ENCODE measurements around the gene TAF10. TPM values are rescaled to one million over a fixed set of nuclear protein-coding genes. Genes with fewer than 3 reads are reported as not detected.

The TAF10 gene
- polyA plus RNA-seq, 4 donors, result 62.6 to 133 (median 105) TPM

DNA sequence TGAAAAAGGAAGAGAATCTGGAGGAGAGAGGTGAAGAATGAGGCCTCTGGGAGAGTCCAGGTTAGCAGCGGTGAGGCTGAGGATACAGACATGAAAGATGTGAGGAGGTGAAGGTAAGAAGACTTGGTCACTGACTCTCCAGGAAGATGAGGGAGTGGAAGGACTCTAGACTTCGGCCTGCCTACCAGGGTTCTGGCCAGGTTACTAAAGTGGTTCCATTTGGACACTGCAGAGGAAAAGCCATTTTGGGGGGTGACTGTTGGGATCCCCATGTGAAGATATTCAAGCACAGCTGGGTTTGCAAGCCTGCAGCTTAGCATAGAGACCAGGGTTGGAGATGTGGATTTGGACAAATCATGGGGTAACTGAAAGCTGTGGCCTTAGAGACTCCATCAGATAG, 35.8 kb upstream of the TAF10 start:
- Histone ChIP-seq H3K27ac (ENCODE audit: low read depth in 1 of 3, low read length in 2 of 3) (peak overlapping the region in 2 of 3 donors; percentile 75 to 78), H3K27me3 (ENCODE audit: control insufficient read depth in 3 of 3, insufficient read depth in 3 of 3, low read length in 3 of 3) (peaks cover 0 to 16% (median 0%) of the 10 kb centered on the region in 3 donors), H3K4me3 (ENCODE audit: low read depth in 1 of 3, low read length in 3 of 3) (no peak overlapping the region), H3K9me3 (ENCODE audit: control insufficient read depth in 2 of 2, insufficient read depth in 1 of 2, low read depth in 1 of 2, low read length in 1 of 2) (no peaks in the 10 kb centered on the region), H3K4me1 (ENCODE audit: control insufficient read depth in 3 of 3, insufficient read depth in 2 of 3, low read depth in 1 of 3, low read length in 2 of 3) (peaks cover 0 to 18% (median 6%) of the 10 kb centered on the region in 3 donors), H3K36me3 (ENCODE audit: control insufficient read depth in 3 of 3, insufficient read depth in 2 of 3, low read depth in 1 of 3, low read length in 3 of 3) (peaks cover 0 to 3% (median 0%) of the 10 kb centered on the region in 3 donors)
- DNase-seq (no peak), FAIRE-seq (no peak)
- WGBS, 3 donors, result 87 to 100% (median 91%) methylated on average over 2 of the region's 2 CpGs

DNA sequence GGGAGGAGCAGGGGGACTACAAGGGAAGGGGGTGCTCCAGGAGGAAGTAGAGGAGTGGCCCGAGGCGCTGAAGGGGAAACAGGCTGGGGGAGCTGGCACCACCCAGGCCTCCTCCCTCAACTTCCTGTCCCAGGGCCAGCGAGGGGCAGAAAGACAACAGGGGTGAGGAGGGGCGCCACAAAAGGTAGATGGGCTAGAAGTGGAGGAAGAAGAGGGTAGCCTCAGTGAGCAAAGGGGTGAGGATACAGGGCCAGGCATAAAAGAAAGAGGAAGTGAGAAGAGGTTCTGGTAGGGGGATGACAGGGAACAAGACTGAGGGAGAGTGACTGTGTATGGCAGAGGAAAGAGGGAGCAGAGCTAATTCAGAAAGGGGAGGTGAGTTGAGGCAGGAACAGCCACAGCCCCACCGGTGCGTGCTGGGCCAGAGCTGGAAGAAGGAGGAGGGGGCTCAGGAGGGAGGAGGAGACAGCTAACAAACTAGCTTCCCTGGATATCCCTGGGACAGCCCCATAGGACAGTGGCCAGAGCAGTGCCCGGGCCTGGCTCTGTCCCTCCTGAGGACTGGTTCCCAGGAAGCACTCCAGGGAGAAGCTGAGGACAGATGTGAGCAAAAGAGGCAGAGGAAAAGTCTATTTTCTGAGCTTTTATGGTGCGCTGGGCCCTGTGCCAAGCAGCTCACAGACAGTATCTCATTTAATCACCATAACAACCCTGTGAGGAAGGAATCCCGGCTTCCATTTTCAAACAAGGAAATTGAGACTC, 35.1 kb upstream of the TAF10 start:
- peaks cover 0 to 3% (median 0%) of the 10 kb centered on the region in 3 donors for H3K36me3 ChIP-seq (ENCODE audit: control insufficient read depth in 3 of 3, insufficient read depth in 2 of 3, low read depth in 1 of 3, low read length in 3 of 3)
- H3K4me1 ChIP-seq (ENCODE audit: control insufficient read depth in 3 of 3, insufficient read depth in 2 of 3, low read depth in 1 of 3, low read length in 2 of 3), result peaks cover 0 to 18% (median 6%) of the 10 kb centered on the region in 3 donors
- H3K4me3 ChIP-seq (ENCODE audit: low read depth in 1 of 3, low read length in 3 of 3), result no peak overlapping the region
- DNase-seq (peak in 1 of 2 donors; percentile 31), FAIRE-seq (no peak)
- H3K27ac ChIP-seq (ENCODE audit: low read depth in 1 of 3, low read length in 2 of 3), result peak overlapping the region in 2 of 3 donors; percentile 75 to 78
- peaks cover 0 to 14% (median 0%) of the 10 kb centered on the region in 3 donors for H3K27me3 ChIP-seq (ENCODE audit: control insufficient read depth in 3 of 3, insufficient read depth in 3 of 3, low read length in 3 of 3)
- 38 to 70% (median 62%) methylated on average over 9 of the region's 9 CpGs for WGBS, 3 donors
- no peaks in the 10 kb centered on the region for H3K9me3 ChIP-seq (ENCODE audit: control insufficient read depth in 2 of 2, insufficient read depth in 1 of 2, low read depth in 1 of 2, low read length in 1 of 2)

DNA sequence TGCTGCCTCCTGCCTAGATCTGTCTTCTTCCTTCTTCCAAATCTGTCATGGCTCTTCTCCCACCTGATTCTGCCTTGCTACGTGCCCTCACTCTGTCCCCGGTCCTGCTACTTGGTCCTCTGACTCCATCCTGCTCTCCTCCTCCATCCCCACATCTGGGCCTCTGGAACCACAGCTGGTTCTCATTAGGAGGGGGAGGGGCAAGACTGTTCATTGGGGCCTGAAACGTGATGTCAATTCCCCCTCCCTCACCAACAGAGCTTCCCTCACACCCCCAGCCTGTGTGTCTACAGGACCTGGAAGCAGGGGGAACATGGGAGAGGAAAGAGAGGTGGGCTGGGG, 34.5 kb upstream of the TAF10 start:
- Histone ChIP-seq H3K9me3 (ENCODE audit: control insufficient read depth in 2 of 2, insufficient read depth in 1 of 2, low read depth in 1 of 2, low read length in 1 of 2) (no peaks in the 10 kb centered on the region), H3K36me3 (ENCODE audit: control insufficient read depth in 3 of 3, insufficient read depth in 2 of 3, low read depth in 1 of 3, low read length in 3 of 3) (peaks cover 0 to 3% (median 0%) of the 10 kb centered on the region in 3 donors), H3K27me3 (ENCODE audit: control insufficient read depth in 3 of 3, insufficient read depth in 3 of 3, low read length in 3 of 3) (peaks cover 0 to 14% (median 0%) of the 10 kb centered on the region in 3 donors), H3K27ac (ENCODE audit: low read depth in 1 of 3, low read length in 2 of 3) (peak overlapping the region in 2 of 3 donors; percentile 75 to 78), H3K4me1 (ENCODE audit: control insufficient read depth in 3 of 3, insufficient read depth in 2 of 3, low read depth in 1 of 3, low read length in 2 of 3) (peaks cover 0 to 18% (median 6%) of the 10 kb centered on the region in 3 donors), H3K4me3 (ENCODE audit: low read depth in 1 of 3, low read length in 3 of 3) (no peak overlapping the region)
- WGBS, 3 donors, result 45 to 71% (median 70%) methylated on average over 3 of the region's 3 CpGs
- FAIRE-seq, result no peak
- DNase-seq, result peak in 1 of 2 donors; percentile 32

DNA sequence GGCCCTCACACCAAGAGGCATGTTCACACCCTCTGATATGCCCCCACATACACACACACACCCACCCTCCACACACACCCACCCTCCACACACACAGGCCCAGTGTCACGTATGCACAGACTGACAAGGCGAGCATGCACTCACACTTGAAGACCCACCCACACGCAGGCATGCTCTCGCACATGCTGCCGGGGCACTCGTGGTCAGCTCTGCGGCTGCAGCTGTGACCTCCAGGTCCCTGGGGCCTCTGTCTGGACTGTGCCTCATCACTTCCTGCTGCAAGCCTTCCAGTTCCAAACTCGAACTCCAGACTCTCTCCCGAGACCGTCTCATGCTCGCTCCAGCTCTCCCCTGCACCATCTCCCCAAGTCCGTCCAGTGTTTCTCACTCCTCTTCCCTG, 34.1 kb upstream of the TAF10 start:
- FAIRE-seq, result no peak
- Histone ChIP-seq H3K27ac (ENCODE audit: low read depth in 1 of 3, low read length in 2 of 3) (peak overlapping the region in 2 of 3 donors; percentile 75 to 78), H3K36me3 (ENCODE audit: control insufficient read depth in 3 of 3, insufficient read depth in 2 of 3, low read depth in 1 of 3, low read length in 3 of 3) (peaks cover 0 to 6% (median 0%) of the 10 kb centered on the region in 3 donors), H3K4me3 (ENCODE audit: low read depth in 1 of 3, low read length in 3 of 3) (no peak overlapping the region), H3K9me3 (ENCODE audit: control insufficient read depth in 2 of 2, insufficient read depth in 1 of 2, low read depth in 1 of 2, low read length in 1 of 2) (no peaks in the 10 kb centered on the region), H3K4me1 (ENCODE audit: control insufficient read depth in 3 of 3, insufficient read depth in 2 of 3, low read depth in 1 of 3, low read length in 2 of 3) (peaks cover 0 to 18% (median 6%) of the 10 kb centered on the region in 3 donors), H3K27me3 (ENCODE audit: control insufficient read depth in 3 of 3, insufficient read depth in 3 of 3, low read length in 3 of 3) (peaks cover 0 to 11% (median 0%) of the 10 kb centered on the region in 3 donors)
- DNase-seq, result no peak
- 53 to 91% (median 74%) methylated on average over 11 to 12 of the region's 12 CpGs for WGBS, 3 donors

DNA sequence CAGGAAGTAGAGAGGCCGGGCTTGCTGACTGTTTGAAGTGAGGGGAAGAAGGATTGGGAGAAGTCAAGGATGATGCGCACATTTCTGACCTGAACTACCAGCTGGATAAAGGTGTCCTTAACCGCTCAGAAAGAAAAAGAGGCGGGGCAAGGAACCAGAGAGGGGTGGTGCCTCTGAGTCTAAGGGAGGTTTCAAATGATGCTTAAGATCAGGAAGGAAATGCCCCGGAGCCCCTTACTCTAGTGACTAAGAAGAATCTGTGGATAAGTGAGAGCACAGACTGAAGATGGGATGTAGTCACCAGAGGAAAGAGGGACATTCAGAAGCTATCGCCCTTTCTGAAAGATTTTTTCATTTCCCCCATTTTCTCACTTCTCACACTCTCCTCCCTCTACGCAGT, 30.9 kb upstream of the TAF10 start:
- WGBS, 3 donors, result 83 to 85% (median 84%) methylated on average over 7 of the region's 7 CpGs

DNA sequence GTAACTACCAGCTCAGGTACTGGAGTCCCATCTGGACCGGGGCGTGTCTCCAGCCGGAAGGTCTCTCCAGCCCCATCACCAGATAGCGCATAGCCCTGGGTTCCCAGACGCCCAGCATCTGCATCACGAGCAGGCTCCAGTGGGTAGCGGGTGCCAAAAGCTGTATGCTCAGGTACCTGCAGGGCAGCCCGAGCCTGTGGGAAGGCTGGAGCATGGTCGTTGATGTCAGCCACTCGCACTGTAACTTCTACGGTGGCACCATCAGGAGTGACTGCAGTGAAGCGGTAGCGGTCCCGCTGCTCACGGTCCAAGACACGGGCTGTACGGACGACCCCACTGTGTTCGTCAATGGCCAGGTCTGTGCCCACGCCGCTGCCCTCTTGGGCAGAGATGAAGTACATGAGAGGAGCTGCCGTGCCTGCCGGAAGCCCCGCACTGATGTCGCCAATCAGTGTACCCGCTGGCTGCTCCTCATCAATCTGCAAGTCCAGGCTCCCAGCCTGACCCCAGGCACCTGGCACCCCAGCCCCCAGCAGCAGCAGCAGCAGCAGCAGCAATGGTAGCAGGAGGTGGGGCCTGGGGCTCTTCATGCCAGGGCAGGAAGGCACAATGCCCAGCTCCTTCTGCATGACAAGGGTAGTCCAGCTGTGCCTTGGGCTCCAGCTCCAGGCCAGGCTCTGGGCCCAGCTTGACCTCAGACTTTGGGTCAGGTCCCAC, 29.1 kb upstream of the TAF10 start:
- no peak overlapping the region for H3K4me3 ChIP-seq (ENCODE audit: low read depth in 1 of 3, low read length in 3 of 3)
- no peaks in the 10 kb centered on the region for H3K27me3 ChIP-seq (ENCODE audit: control insufficient read depth in 3 of 3, insufficient read depth in 3 of 3, low read length in 3 of 3)
- 95 to 96% (median 96%) methylated on average over 26 of the region's 26 CpGs for WGBS, 3 donors
- H3K27ac ChIP-seq (ENCODE audit: low read depth in 1 of 3, low read length in 2 of 3), result no peak overlapping the region
- H3K36me3 ChIP-seq (ENCODE audit: control insufficient read depth in 3 of 3, insufficient read depth in 2 of 3, low read depth in 1 of 3, low read length in 3 of 3), result peaks cover 0 to 25% (median 0%) of the 10 kb centered on the region in 3 donors
- peaks cover 0 to 3% (median 0%) of the 10 kb centered on the region in 3 donors for H3K4me1 ChIP-seq (ENCODE audit: control insufficient read depth in 3 of 3, insufficient read depth in 2 of 3, low read depth in 1 of 3, low read length in 2 of 3)
- H3K9me3 ChIP-seq (ENCODE audit: control insufficient read depth in 2 of 2, insufficient read depth in 1 of 2, low read depth in 1 of 2, low read length in 1 of 2), result no peaks in the 10 kb centered on the region
- DNase-seq (no peak), FAIRE-seq (no peak)

More for the DNA sequence above, 30.9 kb upstream of the TAF10 start:
- Histone ChIP-seq H3K4me1 (ENCODE audit: control insufficient read depth in 3 of 3, insufficient read depth in 2 of 3, low read depth in 1 of 3, low read length in 2 of 3) (peaks cover 0 to 13% (median 3%) of the 10 kb centered on the region in 3 donors), H3K9me3 (ENCODE audit: control insufficient read depth in 2 of 2, insufficient read depth in 1 of 2, low read depth in 1 of 2, low read length in 1 of 2) (no peaks in the 10 kb centered on the region), H3K27me3 (ENCODE audit: control insufficient read depth in 3 of 3, insufficient read depth in 3 of 3, low read length in 3 of 3) (no peaks in the 10 kb centered on the region), H3K27ac (ENCODE audit: low read depth in 1 of 3, low read length in 2 of 3) (no peak overlapping the region), H3K4me3 (ENCODE audit: low read depth in 1 of 3, low read length in 3 of 3) (no peak overlapping the region), H3K36me3 (ENCODE audit: control insufficient read depth in 3 of 3, insufficient read depth in 2 of 3, low read depth in 1 of 3, low read length in 3 of 3) (peaks cover 0 to 24% (median 0%) of the 10 kb centered on the region in 3 donors)
- FAIRE-seq (no peak), DNase-seq (no peak)

DNA sequence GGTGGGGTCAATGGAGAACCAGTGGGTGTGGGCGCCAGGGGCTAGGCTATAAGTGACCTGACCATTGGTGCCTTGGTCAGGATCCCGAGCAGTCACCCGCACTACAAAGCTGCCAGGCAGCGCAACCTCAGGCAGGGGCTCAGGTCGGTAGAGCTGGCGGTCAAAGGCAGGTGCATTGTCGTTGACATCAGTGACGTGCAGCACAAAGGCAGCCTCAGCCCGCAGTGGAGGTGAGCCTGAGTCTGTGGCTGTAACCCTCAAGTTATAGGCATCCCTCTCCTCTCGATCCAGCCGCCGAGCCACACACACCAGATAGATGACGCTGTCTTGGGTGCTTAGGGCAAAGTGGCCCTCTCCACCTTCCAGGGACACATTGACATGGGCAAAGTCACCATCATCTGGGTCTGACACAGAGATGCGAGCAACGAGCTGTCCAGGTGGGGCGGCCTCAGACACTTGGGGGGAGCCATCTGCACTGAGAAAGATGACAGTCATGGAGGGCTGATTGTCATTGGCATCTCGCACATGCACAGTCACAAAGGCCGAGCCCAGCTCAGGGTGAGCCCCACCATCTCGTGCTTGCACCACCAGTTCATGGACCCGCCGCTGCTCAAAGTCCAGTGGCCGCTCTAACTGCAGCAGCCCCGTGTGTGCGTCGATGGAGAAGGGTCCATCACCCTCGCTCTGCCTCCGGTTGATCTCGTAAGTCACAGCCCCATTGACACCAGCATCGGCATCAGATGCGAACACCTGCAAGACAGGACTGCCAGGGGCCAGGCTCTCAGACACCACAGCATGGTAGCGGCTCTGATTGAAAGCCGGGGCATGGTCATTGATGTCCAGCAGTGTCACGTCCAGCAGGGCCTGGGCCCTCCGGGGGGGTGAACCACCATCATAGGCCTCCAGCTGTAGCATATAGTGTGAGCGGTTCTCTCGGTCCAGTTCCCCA, 28.3 kb upstream of the TAF10 start:
- no peaks in the 10 kb centered on the region for H3K27me3 ChIP-seq (ENCODE audit: control insufficient read depth in 3 of 3, insufficient read depth in 3 of 3, low read length in 3 of 3)
- H3K4me1 ChIP-seq (ENCODE audit: control insufficient read depth in 3 of 3, insufficient read depth in 2 of 3, low read depth in 1 of 3, low read length in 2 of 3), result peaks cover 0 to 9% (median 0%) of the 10 kb centered on the region in 3 donors
- no peaks in the 10 kb centered on the region for H3K9me3 ChIP-seq (ENCODE audit: control insufficient read depth in 2 of 2, insufficient read depth in 1 of 2, low read depth in 1 of 2, low read length in 1 of 2)
- no peak overlapping the region for H3K27ac ChIP-seq (ENCODE audit: low read depth in 1 of 3, low read length in 2 of 3)
- no peak for DNase-seq
- 90 to 94% (median 92%) methylated on average over 34 to 36 of the region's 36 CpGs for WGBS, 3 donors
- peaks cover 0 to 25% (median 0%) of the 10 kb centered on the region in 3 donors for H3K36me3 ChIP-seq (ENCODE audit: control insufficient read depth in 3 of 3, insufficient read depth in 2 of 3, low read depth in 1 of 3, low read length in 3 of 3)
- H3K4me3 ChIP-seq (ENCODE audit: low read depth in 1 of 3, low read length in 3 of 3), result no peak overlapping the region
- FAIRE-seq, result no peak
